ENCODE measurements around the gene LALBA.
"Not testable (repeated sequence)": the region's sequence is repeated elsewhere in the genome, so short reads cannot be mapped to it uniquely, and the experiment has no call there.

LALBA gene

DNA sequence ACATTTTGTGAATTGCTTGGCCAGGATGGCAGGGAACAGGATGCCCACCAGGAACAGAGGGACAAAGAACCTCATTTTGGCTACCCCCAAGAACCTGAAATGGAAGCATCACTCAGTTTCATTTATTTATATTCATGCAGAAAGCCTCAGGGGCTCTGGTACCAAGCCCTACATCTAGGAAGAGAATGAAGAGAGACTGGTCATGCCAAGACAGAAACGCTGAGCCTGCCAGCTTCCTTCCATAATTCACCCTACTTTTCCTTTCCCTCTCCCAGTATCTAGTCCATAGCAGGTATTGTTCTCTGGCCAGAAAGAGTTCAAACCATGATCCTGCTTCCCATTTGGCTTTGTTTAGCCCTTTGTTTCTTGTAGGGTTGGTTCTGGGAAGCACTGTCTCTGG is at the start of gene LALBA:
Gene LALBA, minus strand, starts transcription at position 101 of the 400 bp plus-strand sequence. Its CDS starts 26 bp downstream, at position 75.
- DNase-seq (ENCODE audit: low read depth): no peak

DNA sequence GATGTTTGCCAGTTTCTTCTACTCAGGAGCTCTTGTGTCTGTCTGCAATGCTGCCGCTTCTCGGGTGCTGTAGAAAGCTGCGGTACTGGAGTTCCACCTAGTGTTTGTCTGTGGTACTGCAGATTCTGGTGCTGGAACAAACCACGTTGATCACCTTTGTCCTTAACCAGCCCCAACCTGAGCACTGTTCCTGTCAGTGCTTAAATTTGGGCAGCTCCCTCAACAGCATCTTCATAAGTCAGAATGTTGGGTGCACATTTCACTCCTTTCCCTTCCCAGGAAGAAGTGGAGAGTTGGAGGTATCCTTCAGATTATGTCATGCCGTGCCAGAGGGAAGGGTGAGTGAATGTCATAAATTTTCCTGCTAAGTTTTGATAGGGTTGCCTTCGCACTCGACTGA is 48.7 kb upstream of the LALBA start:
- peak; percentile 51 for DNase-seq (ENCODE audit: low read depth)

DNA sequence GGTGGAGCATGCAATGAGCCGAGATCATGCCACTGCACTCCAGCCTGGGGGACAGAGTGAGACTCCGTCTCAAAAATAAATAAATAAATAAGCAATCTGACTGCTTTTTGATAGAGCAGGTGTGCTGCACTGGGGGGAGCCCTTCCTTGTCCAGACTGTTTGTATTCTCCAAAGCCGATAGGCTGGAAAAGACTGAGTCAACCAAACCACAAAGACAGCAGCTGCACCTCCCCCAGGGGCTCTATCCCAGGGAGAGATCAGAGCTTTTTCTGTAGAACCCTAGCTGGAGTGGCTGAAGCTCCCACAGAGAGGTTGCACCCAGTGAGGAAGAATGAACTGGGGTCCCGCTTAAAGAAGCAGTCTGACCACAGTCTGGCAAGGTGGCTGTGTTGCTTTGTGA is 45.8 kb upstream of the LALBA start:
- no peak for DNase-seq (ENCODE audit: low read depth)

DNA sequence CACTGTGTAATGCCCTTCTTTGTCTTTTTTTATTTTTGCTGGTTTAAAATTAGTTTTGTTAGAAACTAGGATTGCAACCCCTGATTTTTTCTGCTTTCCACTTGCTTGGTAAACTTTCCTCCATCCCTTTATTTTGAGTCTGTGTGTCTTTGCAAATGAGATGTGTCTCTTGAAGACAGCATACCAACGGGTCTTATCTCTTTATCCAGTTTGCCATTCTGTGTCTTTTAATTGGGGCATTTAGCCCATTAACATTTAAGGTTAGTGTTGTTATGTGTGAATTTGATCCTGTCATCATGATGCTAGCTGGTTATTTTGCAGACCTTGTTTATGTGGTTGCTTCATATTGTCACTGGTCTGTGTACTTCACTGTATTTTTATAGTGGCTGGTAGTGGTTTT is 43.5 kb upstream of the LALBA start:
- no peak for DNase-seq (ENCODE audit: low read depth)

DNA sequence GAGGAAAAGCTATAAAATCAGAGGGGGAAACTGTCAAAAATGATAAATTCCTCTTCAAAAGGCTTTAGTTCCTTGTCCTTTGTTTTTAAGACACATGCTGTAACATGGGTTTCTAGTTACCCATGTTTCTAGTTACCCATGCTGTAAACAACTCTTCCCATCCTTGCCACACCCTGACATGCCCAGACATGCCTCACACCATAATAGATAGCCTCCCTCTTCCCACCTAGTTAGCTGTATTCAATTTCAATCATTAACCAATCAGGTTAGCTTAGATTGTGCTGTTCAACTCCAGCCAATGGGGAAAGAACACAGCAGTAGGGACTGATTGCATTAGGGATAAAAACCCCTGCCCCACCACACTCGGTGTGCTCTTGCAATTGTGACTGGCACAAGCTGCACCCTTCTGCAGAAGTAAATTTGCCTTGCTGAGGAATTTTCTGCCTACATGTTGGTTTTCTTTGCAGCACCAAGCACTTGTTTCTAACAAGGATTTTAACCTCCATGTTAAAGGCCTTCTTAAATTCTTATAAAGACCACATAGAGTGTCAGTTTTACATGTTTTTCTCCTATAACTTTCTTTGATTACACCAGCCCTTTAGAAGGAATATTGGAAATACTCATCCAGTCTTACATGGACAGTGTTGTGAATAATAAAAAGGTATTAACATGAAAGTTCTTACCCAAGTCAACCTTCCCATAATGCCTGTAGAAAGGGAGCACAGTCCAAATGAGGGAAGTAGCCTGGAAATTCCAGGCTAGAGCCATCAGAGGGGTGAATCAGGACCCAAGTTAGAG is 32.5 kb upstream of the LALBA start:
- DNase-seq (ENCODE audit: low read depth): peak; percentile 1

DNA sequence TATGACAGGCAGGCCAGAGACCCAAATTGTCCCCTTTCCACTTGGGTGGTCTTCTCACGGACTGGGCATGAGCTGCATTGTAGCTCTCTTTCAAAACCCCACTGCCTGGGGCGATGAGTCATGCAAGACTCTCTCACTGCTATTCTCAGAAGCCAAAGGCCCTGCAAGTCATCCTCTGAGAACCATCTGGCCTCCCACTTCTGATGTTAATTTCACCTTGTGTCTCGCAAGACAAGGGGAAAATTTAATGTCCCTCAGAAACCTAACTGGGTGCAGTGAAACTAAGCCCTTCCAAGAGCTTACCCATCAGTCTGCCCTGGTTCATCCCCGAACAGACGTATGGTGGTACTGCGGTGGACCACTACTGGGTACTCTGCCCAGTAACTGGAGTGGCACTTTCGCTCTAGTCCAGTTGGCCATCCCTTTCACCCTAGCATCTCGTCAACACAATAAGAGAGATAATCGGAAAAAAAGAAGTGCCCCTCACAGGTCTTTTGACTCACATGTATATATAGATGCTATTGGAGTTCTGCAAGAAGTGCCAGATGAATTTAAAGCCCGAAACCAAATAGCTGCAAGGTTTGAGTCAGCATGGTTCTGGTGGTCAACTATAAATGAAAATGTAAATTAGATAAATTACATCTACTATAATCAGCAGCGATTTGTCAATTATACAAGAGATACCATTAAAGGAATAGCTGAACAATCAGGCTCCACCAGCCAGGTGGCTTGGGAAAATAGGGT is 31.3 kb upstream of the LALBA start:
- peak; percentile 4 for DNase-seq (ENCODE audit: low read depth)

DNA sequence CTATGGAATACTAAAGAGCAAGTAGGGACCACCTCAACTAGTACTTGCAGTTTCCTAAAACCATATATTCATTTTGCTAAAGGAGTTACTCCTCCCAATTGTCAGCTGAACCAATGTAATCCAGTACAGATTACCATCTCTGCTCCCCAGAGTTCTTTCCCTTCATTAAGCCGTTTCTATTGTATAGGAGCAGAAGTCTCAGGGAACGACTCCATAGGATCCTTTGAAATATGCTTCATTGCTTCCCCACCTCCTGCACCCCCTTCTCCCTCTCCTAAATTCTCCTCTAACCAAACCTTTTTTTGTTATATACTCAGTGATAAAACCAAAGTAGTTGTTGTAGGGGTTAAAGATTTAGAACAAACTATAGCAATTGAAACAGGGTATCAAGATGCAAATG is 30.7 kb upstream of the LALBA start:
- no peak for DNase-seq (ENCODE audit: low read depth)

DNA sequence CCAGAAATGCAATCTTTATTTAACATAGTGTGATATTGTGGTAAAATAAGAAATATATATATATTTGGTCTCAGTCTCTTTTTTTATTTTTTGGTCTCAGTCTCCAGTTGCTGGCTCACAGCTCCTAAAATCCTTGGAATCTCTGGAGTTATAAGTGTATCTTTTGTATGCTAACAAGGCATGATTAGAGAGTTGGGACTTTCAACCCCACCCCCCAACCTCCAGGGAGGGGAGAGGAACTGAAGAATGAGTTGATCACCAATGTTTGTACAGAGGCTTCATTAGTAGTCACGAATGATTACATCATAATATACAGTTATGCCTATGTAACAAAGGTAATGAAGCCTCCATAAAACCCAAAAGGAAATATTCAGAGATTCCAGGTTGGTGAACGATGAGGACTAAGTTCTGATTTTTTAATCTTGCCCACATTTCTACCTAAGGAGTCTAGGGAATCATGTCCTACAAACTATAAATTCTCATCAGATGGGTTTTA is 22.8 kb upstream of the LALBA start:
- no peak for DNase-seq (ENCODE audit: low read depth)

DNA sequence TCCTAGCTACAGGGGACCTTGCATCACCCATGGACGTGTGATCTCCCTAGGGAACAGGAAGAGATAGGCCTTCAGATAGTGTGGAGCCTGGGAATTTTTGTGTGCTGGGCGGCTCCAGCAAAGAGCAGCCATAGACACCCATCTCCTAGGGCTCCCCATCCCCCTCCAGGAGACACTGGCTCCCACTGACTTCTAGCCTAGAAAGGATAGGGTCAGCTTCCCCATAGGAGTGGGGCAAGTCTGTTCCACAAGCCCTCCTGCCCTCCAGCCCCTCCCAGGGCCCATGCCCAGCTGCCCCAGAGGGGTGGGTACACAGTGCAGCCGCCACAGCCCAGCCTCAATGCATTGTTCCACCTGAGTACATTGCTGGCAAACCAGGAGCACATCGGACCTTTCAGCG is 16.5 kb upstream of the LALBA start:
- DNase-seq (ENCODE audit: low read depth): no peak

DNA sequence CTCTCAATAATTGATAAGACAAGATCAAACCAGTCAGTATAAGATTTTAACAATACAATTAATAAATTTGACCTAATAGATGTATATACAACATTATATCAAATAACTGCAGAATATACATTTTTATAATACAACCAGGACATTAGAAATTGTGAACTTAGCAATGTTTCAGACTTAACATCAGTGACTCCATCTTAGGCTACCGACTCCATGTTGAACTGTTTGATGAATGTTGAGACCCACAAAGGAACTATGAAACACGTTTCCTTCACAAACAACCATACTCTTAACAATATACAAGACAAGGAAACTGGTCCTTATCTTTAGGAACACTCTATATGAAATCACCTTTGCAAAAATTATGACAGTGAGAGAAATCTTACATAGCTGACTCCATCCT is 13.9 kb upstream of the LALBA start:
- no peak for DNase-seq (ENCODE audit: low read depth)

DNA sequence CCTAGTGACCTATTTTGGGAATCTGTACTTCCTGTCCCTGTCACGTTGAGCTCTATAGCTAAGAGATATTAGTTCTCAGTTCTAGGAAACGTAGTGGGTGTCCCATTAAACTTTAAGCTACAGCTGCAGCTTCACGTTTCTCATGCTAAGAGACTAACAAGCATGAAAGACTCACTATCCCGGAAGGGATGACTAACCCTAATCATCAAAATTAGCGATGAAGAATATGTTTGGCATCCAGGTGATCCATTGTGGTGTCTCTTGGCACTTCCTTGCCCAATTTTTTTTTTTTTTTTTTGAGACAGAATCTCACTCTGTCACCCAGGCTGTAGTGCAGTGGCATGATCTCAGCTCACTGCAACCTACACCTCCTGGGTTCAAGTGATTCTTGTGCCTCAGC is 11.0 kb upstream of the LALBA start:
- no peak for DNase-seq (ENCODE audit: low read depth)

DNA sequence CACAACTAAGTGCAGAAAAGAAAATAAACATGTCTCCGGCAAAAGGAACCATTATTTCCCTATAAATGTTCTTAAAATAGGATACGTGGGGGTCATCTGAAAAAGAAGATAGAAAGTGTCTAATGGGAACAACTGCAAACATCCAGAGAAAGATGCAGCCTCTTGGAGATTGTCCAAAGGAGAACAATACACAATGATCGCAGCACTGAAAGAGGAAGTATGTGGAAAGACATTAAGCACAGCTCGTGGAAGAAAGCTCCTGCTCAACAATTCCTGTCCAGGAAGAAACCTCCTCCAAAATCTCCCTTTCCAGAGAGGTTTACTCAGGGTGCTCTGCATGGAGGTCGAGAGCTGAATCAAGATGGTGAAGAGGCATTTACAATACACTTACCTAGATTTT is 2.5 kb upstream of the LALBA start:
- no peak for DNase-seq (ENCODE audit: low read depth)

DNA sequence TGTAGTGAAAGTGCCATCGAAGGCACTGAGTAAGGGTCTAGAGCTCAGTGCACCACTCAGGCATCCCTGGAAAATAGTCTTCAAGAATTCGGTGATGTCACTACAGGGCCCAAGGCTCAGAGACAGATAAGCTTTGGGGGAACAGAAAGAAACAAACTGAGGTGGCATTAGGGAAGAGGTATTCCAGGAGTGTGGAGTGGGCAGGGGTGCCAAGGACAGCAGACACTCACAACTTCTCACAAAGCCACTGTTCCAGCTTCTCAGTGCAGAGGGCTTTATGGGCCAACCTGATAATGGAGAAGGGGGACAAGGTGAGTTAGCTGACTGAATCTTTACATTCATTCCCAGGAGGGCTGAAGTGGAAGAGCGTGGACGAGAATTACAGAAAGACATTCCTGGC is 2.1 kb downstream of the LALBA start:
- no peak for DNase-seq (ENCODE audit: low read depth)

DNA sequence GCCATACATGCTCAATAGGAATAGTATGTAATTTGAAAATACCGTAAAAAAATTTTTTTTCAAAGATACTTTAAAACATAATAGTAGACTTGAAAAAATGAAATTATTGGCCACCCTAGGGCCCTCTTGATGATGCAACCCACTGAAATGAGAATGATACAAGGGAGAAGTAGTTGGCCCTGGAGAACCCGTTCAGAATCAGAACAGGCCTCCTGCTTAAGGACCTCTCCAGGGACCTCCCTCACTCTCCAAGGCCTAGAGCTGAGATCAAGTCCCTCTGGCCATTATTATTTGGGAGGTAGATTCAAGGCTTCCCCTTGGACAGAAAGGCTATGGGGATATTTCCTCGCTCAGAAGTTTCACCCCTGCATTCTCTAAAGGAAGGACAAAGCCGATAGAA is 11.9 kb downstream of the LALBA start:
- no peak for DNase-seq (ENCODE audit: low read depth)

DNA sequence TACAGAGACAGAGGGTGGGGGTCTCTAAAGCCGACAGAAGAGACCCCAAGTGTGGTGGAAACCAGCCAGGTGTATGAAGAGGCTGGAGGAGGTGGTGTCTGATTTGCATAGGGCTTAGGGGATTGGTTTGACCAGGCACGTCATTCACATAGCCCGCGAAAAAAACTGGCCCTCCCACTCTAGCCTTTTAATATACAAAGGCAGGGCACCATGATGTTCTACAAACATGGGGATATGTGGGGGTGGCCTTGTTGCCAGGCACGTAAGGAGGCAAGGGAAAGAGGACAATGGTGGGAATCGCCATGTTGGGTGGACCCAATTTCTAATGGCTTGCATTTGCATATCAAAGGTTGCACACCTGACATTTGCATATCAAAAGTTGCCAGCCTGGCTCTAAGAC is 13.2 kb downstream of the LALBA start:
- DNase-seq (ENCODE audit: low read depth): no peak

DNA sequence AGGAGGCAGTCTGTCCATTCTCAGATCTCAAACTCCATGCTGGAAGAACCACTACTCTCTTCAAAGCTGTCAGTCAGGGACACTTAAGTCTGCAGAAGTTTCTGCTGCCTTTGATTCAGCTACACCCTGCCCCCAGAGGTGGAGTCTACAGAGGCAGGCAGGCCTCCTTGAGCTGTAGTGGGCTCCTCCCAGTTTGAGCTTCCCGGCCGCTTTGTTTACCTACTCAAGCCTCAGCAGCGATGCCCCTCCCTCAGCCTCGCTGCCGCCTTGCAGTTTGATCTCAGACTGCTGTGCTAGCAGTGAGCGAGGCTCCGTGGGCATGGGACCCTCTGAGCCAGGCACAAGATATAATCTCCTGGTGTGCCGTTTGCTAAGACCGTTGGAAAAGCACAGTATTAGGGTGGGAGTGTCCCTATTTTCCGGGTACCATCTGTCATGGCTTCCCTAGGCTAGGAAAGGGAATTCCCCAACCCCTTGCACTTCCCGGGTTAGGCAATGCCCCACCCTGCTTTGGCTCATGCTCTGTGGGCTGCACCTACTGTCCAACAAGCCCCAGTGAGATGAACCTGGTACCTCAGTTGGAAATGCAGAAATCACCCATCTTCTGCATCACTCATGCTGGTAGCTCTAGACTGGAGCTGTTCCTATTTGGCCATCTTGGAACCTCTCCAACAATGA is 16.0 kb downstream of the LALBA start:
- DNase-seq (ENCODE audit: low read depth): not testable (repeated sequence)

DNA sequence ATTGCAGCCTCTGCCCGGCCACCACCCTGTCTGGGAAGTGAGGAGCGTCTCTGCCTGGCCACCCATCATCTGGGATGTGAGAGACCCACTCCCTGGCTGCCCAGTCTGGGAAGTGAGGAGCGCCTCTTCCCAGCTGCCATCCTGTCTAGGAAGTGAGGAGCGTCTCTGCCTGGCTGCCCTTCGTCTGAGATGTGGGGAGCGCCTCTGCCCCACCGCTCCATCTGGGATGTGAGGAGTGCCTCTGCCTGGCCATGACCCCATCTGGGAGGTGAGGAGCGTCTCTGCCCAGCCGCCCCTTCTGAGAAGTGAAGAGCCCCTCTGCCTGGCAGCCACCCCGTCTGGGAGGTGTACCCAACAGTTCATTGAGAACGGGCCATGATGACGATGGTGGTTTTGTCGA is 18.2 kb downstream of the LALBA start:
- DNase-seq (ENCODE audit: low read depth): not testable (repeated sequence)

DNA sequence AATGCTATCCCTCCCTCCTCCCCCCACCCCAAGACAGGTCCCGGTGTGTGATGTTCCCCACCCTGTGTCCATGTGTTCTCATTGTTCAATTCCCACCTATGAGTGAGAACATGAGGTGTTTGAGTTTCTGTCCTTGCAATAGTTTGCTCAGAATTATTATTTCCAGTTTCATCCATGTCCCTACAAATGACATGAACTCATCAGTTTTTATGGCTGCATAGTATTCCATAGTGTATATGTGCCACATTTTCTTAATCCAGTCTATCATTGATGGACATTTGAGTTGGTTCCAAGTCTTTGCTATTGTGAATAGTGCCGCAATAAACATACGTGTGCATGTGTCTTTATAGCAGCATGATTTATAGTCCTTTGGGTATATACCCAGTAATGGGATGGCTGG is 22.8 kb downstream of the LALBA start:
- not testable (repeated sequence) for DNase-seq (ENCODE audit: low read depth)

DNA sequence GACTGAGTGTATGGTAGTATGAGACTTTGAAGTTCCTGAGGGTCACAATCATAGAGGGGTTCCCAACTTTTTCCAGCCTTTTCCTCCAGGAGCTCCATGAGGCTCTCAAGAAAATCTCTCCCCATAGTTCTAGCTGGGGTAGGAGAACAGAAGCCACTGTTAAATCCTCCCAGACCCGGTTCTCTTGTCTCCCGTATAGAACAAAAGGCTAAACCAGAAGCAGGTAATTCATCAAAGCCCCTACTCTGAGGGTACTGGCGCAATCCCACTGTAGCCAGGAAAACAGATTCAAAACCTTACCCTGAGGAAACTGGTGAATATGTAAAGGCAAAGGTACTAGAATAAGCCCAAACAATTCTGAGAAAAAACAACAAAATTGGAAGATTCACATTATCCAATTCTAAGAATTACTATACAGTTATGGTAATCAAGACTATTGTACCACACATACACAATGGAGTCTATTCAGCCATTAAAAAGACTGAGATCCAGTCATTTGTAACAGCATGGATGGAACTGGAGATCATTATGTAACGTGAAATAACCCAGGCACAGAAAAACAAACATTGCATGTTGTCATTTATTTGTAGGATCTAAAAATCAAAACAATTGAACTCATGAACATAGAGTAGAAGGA is 23.9 kb downstream of the LALBA start:
- no peak for DNase-seq (ENCODE audit: low read depth)

DNA sequence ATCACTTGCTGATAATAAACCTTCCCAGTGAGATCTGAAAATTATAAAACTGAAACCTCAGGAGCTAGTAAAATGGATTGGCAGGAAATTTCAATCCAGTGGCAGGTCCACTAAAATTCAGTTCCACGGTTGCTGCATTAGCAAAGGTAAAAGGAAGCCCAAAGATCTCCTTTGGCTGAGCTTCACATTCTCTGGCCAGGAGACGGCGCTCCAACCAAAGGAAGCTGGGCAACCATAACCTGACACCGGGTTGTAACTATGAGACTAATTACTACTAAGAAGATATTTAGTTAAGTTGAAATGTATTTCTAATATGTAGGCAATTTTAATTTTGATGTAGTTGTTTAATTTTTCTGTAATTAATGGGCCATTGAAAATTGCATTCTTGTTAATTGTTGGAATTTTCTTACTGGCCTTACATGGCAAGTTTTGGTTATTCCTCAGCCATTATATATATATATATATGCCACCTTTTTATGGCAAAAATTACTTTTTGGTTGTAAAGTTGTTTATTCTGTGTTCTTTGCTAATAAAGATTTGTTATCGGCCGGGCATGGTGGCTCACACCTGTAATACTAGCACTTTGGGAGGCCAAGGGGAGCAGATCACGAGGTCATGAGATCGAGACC is 27.4 kb downstream of the LALBA start:
- DNase-seq (ENCODE audit: low read depth): no peak

DNA sequence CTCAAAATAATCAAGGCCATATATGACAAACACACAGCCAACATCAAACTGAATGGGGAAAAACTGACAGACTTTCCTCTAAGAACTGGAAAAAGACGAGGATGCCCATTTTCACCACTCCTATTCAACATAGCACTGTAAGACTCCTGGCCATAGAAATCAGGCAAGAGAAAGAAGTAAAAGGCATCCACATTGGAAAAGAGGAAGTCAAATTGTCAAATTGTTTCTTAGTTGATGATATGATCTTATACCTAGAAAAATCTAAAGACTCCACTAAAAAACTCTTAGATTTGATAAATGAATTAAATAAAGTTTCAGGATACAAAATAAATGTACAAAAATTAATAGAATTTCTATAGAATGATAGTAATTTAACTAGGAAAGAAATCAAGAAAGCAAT is 33.2 kb downstream of the LALBA start:
- no peak for DNase-seq (ENCODE audit: low read depth)

DNA sequence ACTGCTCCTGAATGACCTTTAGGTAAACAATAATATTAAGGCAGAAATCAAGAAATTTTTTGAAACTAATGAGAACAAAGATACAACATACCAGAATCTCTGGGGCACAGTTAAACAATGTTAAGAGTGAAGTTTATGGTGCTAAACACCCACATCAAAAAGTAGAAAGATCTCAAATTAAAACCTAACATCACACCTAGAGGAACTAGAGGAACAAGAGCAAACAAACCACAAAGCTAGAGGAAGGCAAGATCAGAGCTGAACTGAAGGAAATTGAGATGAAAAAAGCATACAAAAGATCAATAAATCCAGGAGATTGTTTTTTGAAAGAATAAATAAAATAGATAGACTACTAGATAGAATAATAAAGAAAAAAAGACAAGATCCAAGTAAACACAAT is 37.2 kb downstream of the LALBA start:
- no peak for DNase-seq (ENCODE audit: low read depth)
